Measurements from ENCODE around the gene ZNF554.

The ZNF554 gene

GRCh38 chr19:2827840-2828489 is 8.3 kb downstream of the ZNF554 start:
- DNase-seq (ENCODE audit: low read depth): no peak

GRCh38 chr19:2834294-2834871 is 14.7 kb downstream of the ZNF554 start:
- no peak for DNase-seq (ENCODE audit: low read depth)

GRCh38 chr19:2837430-2837829 is 17.8 kb downstream of the ZNF554 start:
- no peak for DNase-seq (ENCODE audit: low read depth)

GRCh38 chr19:2840794-2841791 is 21.4 kb downstream of the ZNF554 start, which contains the start of gene ZNF555:
ZNF555 (plus strand) TSS chr19:2841475; CDS start chr19:2841573, 98 bp downstream.
- DNase-seq (ENCODE audit: low read depth): peak; percentile 98

GRCh38 chr19:2841855-2842574 is 22.3 kb downstream of the ZNF554 start:
- DNase-seq (ENCODE audit: low read depth): no peak

GRCh38 chr19:2845107-2845506 is 25.4 kb downstream of the ZNF554 start:
- no peak for DNase-seq (ENCODE audit: low read depth)

GRCh38 chr19:2846180-2846894 is 26.7 kb downstream of the ZNF554 start:
- DNase-seq (ENCODE audit: low read depth): no peak

GRCh38 chr19:2847507-2847906 is 27.8 kb downstream of the ZNF554 start:
- DNase-seq (ENCODE audit: low read depth): no peak

- no peak for DNase-seq (ENCODE audit: low read depth)
These were observed 28.9 kb downstream of the ZNF554 start for GRCh38 chr19:2848616-2849015.

- DNase-seq (ENCODE audit: low read depth): no peak
These were observed 30.7 kb downstream of the ZNF554 start for GRCh38 chr19:2850256-2850925.

GRCh38 chr19:2852598-2852997 is 32.9 kb downstream of the ZNF554 start:
- no peak for DNase-seq (ENCODE audit: low read depth)

GRCh38 chr19:2853015-2853606 is 33.4 kb downstream of the ZNF554 start:
- DNase-seq (ENCODE audit: low read depth): no peak

GRCh38 chr19:2854849-2855248 is 35.2 kb downstream of the ZNF554 start:
- no peak for DNase-seq (ENCODE audit: low read depth)

- DNase-seq (ENCODE audit: low read depth): no peak
These were observed 36.9 kb downstream of the ZNF554 start for GRCh38 chr19:2856457-2857050.

GRCh38 chr19:2858864-2859263 is 39.2 kb downstream of the ZNF554 start:
- no peak for DNase-seq (ENCODE audit: low read depth)

GRCh38 chr19:2863816-2864215 is 44.1 kb downstream of the ZNF554 start:
- DNase-seq (ENCODE audit: low read depth): no peak

- no peak for DNase-seq (ENCODE audit: low read depth)
These were observed 45.8 kb downstream of the ZNF554 start for GRCh38 chr19:2865334-2866100.

GRCh38 chr19:2866495-2867024 is 46.9 kb downstream of the ZNF554 start:
- DNase-seq (ENCODE audit: low read depth): no peak

Measured in activated T-cell treated with anti-CD3 and anti-CD28 coated beads for 1 hour (primary cell).